Measurements from ENCODE around the gene ATIC.

ATIC gene

DNA sequence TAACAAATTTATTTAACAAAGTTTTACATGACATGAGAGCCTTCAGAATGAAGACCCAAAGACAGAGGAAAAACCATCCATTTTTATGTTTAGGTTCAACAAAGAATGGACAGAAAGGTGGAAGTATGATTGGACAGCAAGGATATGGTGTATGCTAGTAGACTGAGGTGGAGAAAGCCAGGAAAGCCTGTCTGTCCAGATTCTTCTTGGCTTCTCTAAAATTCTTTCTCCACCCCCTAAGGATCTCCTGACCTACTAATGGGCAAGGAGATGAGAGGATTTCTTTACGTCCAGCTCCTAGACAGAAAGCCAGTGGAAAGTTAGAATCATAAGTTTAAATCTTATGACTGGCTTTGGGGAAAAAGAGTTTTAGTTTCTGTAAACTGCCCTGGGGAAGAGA lies 3.0 kb downstream of the ATIC start:
- TF ChIP-seq, protein P1, sequence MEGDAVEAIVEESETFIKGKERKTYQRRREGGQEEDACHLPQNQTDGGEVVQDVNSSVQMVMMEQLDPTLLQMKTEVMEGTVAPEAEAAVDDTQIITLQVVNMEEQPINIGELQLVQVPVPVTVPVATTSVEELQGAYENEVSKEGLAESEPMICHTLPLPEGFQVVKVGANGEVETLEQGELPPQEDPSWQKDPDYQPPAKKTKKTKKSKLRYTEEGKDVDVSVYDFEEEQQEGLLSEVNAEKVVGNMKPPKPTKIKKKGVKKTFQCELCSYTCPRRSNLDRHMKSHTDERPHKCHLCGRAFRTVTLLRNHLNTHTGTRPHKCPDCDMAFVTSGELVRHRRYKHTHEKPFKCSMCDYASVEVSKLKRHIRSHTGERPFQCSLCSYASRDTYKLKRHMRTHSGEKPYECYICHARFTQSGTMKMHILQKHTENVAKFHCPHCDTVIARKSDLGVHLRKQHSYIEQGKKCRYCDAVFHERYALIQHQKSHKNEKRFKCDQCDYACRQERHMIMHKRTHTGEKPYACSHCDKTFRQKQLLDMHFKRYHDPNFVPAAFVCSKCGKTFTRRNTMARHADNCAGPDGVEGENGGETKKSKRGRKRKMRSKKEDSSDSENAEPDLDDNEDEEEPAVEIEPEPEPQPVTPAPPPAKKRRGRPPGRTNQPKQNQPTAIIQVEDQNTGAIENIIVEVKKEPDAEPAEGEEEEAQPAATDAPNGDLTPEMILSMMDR (IDR thresholded peaks at IDR 0.05; ENCODE audit: low read depth, low read length) = no peak
- H3K4me3 ChIP-seq (ENCODE audit: low read depth, low read length) = no peak overlapping the region

DNA sequence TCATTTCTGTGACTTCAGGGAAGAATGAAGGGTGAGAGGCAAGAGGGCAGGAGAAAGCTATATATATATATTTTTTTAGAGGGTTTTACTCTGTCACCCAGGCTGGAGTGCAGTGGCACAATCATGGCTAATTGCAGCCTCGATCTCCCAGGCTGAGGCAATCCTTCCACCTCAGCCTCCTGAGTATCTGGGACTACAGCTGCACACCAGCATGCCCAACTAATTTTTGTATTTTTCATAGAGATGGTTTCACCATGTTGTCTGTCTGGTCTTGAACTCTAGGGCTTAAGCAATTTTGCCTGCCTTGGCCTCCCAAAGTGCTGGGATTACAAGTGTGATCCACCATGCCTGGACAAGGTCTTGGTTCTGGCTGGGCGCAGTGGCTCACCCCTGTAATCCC lies 3.4 kb downstream of the ATIC start:
- TF ChIP-seq, protein P1 (IDR thresholded peaks at IDR 0.05; ENCODE audit: low read depth, low read length) = no peak
- no peak overlapping the region for H3K4me3 ChIP-seq (ENCODE audit: low read depth, low read length)

DNA sequence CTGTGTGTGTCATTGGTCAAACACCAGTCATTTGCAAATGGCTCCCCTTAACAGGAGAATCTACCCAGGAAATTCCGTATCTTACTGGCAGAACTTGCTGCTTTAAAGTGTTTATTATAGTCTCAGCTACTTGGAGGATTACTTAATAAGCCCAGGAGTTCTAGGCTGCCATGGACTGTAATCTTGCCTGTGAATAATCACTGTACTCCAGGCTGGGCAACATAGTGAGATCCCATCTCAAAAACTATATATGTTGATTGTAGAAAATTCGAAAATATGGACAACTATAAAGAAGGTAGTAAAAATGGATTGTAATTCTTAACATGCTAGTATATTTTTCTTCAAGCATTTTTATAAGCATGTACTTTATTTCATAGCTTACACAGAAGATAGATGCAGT lies 4.5 kb downstream of the ATIC start:
- TF ChIP-seq, protein P1 (IDR thresholded peaks at IDR 0.05; ENCODE audit: low read depth, low read length) = no peak
- H3K4me3 ChIP-seq (ENCODE audit: low read depth, low read length) = no peak overlapping the region

DNA sequence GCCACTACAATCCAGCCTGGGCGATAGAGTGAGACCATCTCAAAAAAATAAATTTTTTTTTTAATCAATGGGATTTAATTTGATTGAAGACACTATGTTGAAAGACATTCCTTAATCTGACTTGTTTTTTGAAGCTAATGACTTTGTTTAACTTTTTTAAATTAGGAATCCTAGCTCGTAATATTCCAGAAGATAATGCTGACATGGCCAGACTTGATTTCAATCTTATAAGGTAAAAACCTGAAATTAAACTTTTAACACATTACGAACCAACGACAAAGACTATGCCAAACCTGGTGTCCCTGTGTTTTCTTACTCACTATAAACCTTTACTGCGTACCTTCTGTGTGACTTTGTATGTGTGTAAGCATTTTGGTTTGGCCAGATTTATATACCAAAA lies 7.6 kb downstream of the ATIC start:
- no peak overlapping the region for H3K4me3 ChIP-seq (ENCODE audit: low read depth, low read length)
- TF ChIP-seq, protein P1 (IDR thresholded peaks at IDR 0.05; ENCODE audit: low read depth, low read length) = no peak

DNA sequence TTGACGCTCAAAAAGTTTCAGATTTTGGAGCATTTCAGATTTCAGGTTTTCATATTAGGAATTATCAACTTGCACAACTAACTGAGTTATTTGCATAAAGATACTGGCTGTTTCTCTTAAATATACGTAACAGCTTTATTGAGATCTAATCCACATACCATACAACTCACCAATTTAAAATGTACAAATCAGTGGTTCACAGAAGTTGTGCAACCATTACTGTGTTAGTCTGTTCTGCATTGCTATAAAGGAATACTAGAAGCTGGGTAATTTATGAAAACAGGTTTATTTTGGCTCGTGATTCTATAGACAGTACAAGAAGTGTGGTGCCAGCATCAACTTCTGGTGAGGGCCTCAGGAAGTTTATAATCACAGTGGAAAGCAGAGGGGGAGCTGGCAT lies 8.2 kb downstream of the ATIC start:
- TF ChIP-seq, protein P1 (IDR thresholded peaks at IDR 0.05; ENCODE audit: low read depth, low read length) = no peak

DNA sequence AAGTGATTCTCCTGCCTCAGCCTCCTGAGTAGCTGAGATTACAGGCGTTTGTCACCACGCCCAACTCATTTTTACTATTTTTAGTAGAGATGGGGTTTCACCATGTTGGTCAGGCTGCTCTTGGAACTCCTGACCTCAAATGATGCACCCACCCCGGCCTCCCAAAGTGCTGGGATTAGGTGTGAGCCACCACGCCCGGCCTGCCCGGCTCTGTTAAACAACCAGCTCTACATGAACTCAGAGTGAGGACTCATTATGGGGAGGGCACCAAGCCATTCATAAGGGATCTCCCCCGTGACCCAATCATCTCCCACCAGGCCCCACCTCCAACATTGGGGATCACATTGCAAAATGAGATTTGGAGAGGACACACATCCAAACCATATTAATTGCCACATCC lies 8.8 kb downstream of the ATIC start:
- TF ChIP-seq, protein P1 (IDR thresholded peaks at IDR 0.05; ENCODE audit: low read depth, low read length) = no peak
- no peak overlapping the region for H3K4me3 ChIP-seq (ENCODE audit: low read depth, low read length)

More for the DNA sequence above, 8.2 kb downstream of the ATIC start:
- H3K4me3 ChIP-seq (ENCODE audit: low read depth, low read length) = no peak overlapping the region

DNA sequence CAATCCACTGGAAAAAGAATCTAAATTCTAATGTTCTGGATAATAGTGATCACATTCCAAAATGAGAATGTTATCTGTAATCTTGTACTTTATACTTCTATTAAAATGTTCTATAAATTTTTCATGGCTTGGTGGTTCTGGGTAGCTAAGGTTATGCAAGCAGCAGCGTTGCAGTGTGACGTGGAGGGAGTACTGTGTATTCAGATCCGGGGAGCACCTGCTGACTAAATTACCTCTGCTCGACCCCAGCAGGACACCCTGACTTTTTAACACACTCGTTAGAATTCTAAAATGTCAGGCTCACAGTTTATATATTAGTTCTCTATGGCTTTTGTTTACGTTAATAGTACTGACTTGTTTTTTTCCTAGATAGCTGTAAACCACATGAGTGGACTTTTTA lies 13.0 kb downstream of the ATIC start:
- no peak overlapping the region for H3K4me3 ChIP-seq (ENCODE audit: low read depth, low read length)
- TF ChIP-seq, protein P1 (IDR thresholded peaks at IDR 0.05; ENCODE audit: low read depth, low read length) = no peak

Measured in WI38 (cell line).